K562 (cell line): ENCODE measurements around the gene SPATA31D3. TPM values are rescaled to one million over a fixed set of nuclear protein-coding genes. Genes with fewer than 3 reads are reported as not detected.

ENCODE experiments used
- ATAC-seq: fragments of 200-7000 bp; cut with Tn5 transposase; 3 replicates; pipeline ENCODE4 v1.9.1; 2020; ENCODE audit warnings: moderate library complexity
- BruUV-seq: library from RNA; stranded (reverse); fragments of 400-500 nt; replicated peaks from 2 replicates; lab custom pipeline; 2021; lab: Mats Ljungman, UMichigan
- CTCF ChIA-PET: fragments of 300-600 bp; formaldehyde crosslinking; extraction: SDS; loops from one replicate; lab custom pipeline; 2021; ENCODE audit warnings: low intra/inter-chr PET ratio; lab: Yijun Ruan, JAX
- POLR2A ChIA-PET: fragments of 300-600, 350-650 bp; sonication (Branson Sonifier 250); formaldehyde crosslinking; extraction: SDS; loops from one replicate; lab custom pipeline; 2021; ENCODE audit warnings: antibody characterized with exemption, inconsistent platforms; lab: Yijun Ruan, JAX
- DNase-seq, 4 experiments: peaks; one replicate each; pipeline versions ENCODE4 v3.0.0 to v3.0.0-alpha.2; 2011 to 2018; ENCODE audit warnings: low spot score in 3 of 4, mixed read lengths in 3 of 4; ENCODE audit errors: extremely low read depth in 1 of 4
- FAIRE-seq: peaks from 2 replicates; lab custom pipeline; 2011; peaks lifted over from hg19 to GRCh38; lab: Jason Lieb, UNC
- H2AFZ ChIP-seq: 2 replicates; pipeline ENCODE4 v1.6.0; 2011; ENCODE audit warnings: low read depth, low read length, control low read depth, inconsistent platforms
- H3K27ac ChIP-seq: fragments of 200-600 bp; 3 replicates; pipeline ENCODE4 v1.8.0; 2011; ENCODE audit warnings: low read depth, mild to moderate bottlenecking, control low read depth, inconsistent platforms, low read length, moderate library complexity, mixed read lengths; ENCODE audit errors: extremely low read depth
- H3K27me3 ChIP-seq, 2 experiments: fragments of 300-600 bp in 1 of 2; 2 replicates in 1 of 2; 3 replicates in 1 of 2; pipeline versions ENCODE4 v1.6.0 to v1.8.0; 2011; ENCODE audit warnings: inconsistent platforms in 2 of 2, low read length in 2 of 2, mild to moderate bottlenecking in 1 of 2, mixed read lengths in 1 of 2, moderate library complexity in 1 of 2; ENCODE audit not compliant: control insufficient read depth in 2 of 2, insufficient read depth in 2 of 2
- H3K36me3 ChIP-seq: fragments of 300-600 bp; 3 replicates; pipeline ENCODE4 v1.8.0; 2011; ENCODE audit warnings: mild to moderate bottlenecking, low read length, inconsistent platforms; ENCODE audit not compliant: control insufficient read depth, insufficient read depth
- H3K4me1 ChIP-seq, 2 experiments: fragments of 200-600 bp in 1 of 2; replicated peaks in 1 of 2; 2 replicates in 1 of 2; 3 replicates in 1 of 2; pipeline versions ENCODE4 v1.5.1 to v1.8.0; 2011; ENCODE audit warnings: inconsistent platforms in 2 of 2, low read length in 2 of 2, mild to moderate bottlenecking in 1 of 2, mixed read lengths in 1 of 2, moderate library complexity in 1 of 2; ENCODE audit not compliant: control insufficient read depth in 2 of 2, insufficient read depth in 2 of 2
- H3K4me2 ChIP-seq: 2 replicates; pipeline ENCODE4 v1.6.1; 2011; ENCODE audit warnings: low read length, control low read depth, inconsistent platforms, mixed read lengths; ENCODE audit not compliant: insufficient read depth
- H3K4me3 ChIP-seq: fragments of 200-600 bp; sonication (generic), shearing (Covaris generic); 2 replicates; pipeline ENCODE4 v1.5.1; 2016; ENCODE audit warnings: control low read depth, inconsistent platforms
- H3K79me2 ChIP-seq: fragments of 200-600 bp; 3 replicates; pipeline ENCODE4 v1.8.0; 2011; ENCODE audit warnings: low read length, inconsistent platforms; ENCODE audit not compliant: control insufficient read depth, insufficient read depth
- H3K9ac ChIP-seq, 2 experiments: 2 replicates each; pipeline versions ENCODE4 v1.6.0 to v1.6.1; 2011; ENCODE audit warnings: low read depth in 2 of 2, low read length in 2 of 2, control low read depth in 1 of 2, inconsistent platforms in 1 of 2, mild to moderate bottlenecking in 1 of 2, mixed read lengths in 1 of 2; ENCODE audit not compliant: insufficient read depth in 1 of 2
- H3K9me1 ChIP-seq: one replicate; pipeline ENCODE4 v1.6.0; 2011; ENCODE audit warnings: inconsistent platforms, mild to moderate bottlenecking, low read length, moderate library complexity; ENCODE audit not compliant: control insufficient read depth, insufficient read depth
- H3K9me3 ChIP-seq: replicated peaks from 2 replicates; pipeline ENCODE4 v1.5.1; 2011; ENCODE audit warnings: low read depth, low read length, inconsistent platforms; ENCODE audit not compliant: control insufficient read depth, insufficient read depth
- H4K20me1 ChIP-seq: replicated peaks from 2 replicates; pipeline ENCODE4 v1.6.1; 2011; ENCODE audit warnings: low read length, inconsistent platforms, mixed read lengths; ENCODE audit not compliant: control insufficient read depth, insufficient read depth
- BMI1 ChIP-seq: fragments of 150-350 bp; IDR thresholded peaks from 2 replicates; pipeline ENCODE4 v1.6.1; 2014; ENCODE audit warnings: low read length
- CBX5 ChIP-seq: IDR thresholded peaks from 2 replicates; pipeline ENCODE4 v1.6.1; 2014; ENCODE audit warnings: low read depth, borderline replicate concordance
- ELK3 ChIP-seq: fragments of 450-650 bp; formaldehyde crosslinking; IDR thresholded peaks from 2 replicates; pipeline ENCODE4 v1.4.0; 2020; ENCODE audit warnings: mild to moderate bottlenecking
- KLF1 ChIP-seq: fragments of 450-650 bp; IDR thresholded peaks from 2 replicates; pipeline ENCODE4 v1.6.1; 2016; ENCODE audit warnings: missing genetic modification characterization, missing compliant biosample characterization
- XRCC5 ChIP-seq: fragments of 200-400 bp; formaldehyde crosslinking; IDR thresholded peaks from 2 replicates; pipeline ENCODE4 v1.6.1; 2017; ENCODE audit warnings: low read depth, mild to moderate bottlenecking, low read length
- ZBTB43 ChIP-seq: sonication (generic); formaldehyde crosslinking; IDR thresholded peaks from 2 replicates; pipeline ENCODE4 v1.8.0; 2023; ENCODE audit warnings: mild to moderate bottlenecking, missing genetic modification reagents
- WGBS: fragments of 100-300 bp; shearing (Covaris generic); methylation state at CpG from one replicate; pipeline ENCODE4 v1.1.6; 2016; ENCODE audit warnings: low coverage, mixed read lengths; ENCODE audit not compliant: insufficient coverage; ENCODE audit errors: missing lambda C conversion rate; 5-methylcytosine and 5-hydroxymethylcytosine counted together
- in situ Hi-C: fragments of 300-500 bp; cut with MboI; formaldehyde crosslinking; loops from 4 replicates; pipeline ENCODE4 v1.15.0; 2018; ENCODE audit warnings: inconsistent platforms, mixed read lengths
- intact Hi-C: fragments of 100-400 bp; cut with micrococcal nuclease; formaldehyde crosslinking; loops from 2 replicates; pipeline ENCODE4 v1.14.2; 2022
- polyA plus RNA-seq, 8 experiments: library from polyadenylated mRNA; depleted of rRNA in 4 of 8; stranded (reverse) in 5 of 8; unstranded in 3 of 8; fragments of >200 nt; fragmentation: Nextera tagmentation in 2 of 8; fragmentation: Illumina TruSeq in 1 of 8; extraction: Ambion mirVana in 2 of 8; extraction: Trizol in 1 of 8; gene quantifications; 2 replicates each; pipeline versions ENCODE4 v1.2.1 to v1.2.3, GENCODE V29; 2011 to 2014; ENCODE audit warnings: inconsistent platforms in 1 of 8, missing spikeins in 1 of 8
- total RNA-seq, 7 experiments: library from RNA; depleted of rRNA in 6 of 7; stranded (reverse); fragments of >200 nt in 6 of 7; fragmentation: Illumina TruSeq in 2 of 7; extraction: Trizol in 2 of 7; gene quantifications; 2 replicates each; pipeline versions ENCODE4 v1.2.1 to v1.2.3, GENCODE V29; 2011 to 2021; ENCODE audit warnings: low replicate concordance in 1 of 7

Gene SPATA31D3
- total and polyA plus RNA-seq, 9 of the 15 experiments (the other 6 are each of a cell fraction or from before 2014, with no cell fraction given): not detected

GRCh38 chr9:81964218-81965171 is 21.2 kb downstream of the SPATA31D3 start:
- no peak for FAIRE-seq
- H3K9ac ChIP-seq: no peak overlapping the region

More at GRCh38 chr9:81964218-81965171, 21.2 kb downstream of the SPATA31D3 start:
- H3K36me3 ChIP-seq: no peaks in the 10 kb centered on the region
- H3K4me2 ChIP-seq: no peak overlapping the region
- no peaks in the 10 kb centered on the region for H3K4me1 ChIP-seq
- H3K4me3 ChIP-seq: no peak overlapping the region
- in situ Hi-C loops (no loop called here), intact Hi-C loops (no loop called here)
- WGBS: 2% methylated on average over 5 of the region's 6 CpGs
- ChIA-PET CTCF (no interaction called here), POLR2A (no interaction called here)
- H3K27ac ChIP-seq: no peak overlapping the region
- H3K79me2 ChIP-seq: no peaks in the 10 kb centered on the region
- H3K27me3 ChIP-seq: no peaks in the 10 kb centered on the region
- H3K9me1 ChIP-seq: no peaks in the 10 kb centered on the region
- ATAC-seq (no peak), DNase-seq (no peak)
- H4K20me1 ChIP-seq: no peaks in the 10 kb centered on the region
- H3K9me3 ChIP-seq: no peaks in the 10 kb centered on the region
- TF ChIP-seq XRCC5 (no peak), BMI1 (no peak), CBX5 (no peak), ZBTB43 (no peak), ELK3 (CRISPR knock-in tag) (no peak), KLF1 (tag) (no peak)
- BruUV-seq: no TSS peak
- H2AFZ ChIP-seq: no peak overlapping the region
